GM18873 (cell line): ENCODE results near the gene ATG4C.
"Not testable (repeated sequence)": the region's sequence is repeated elsewhere in the genome, so short reads cannot be mapped to it uniquely, and the experiment has no call there.

ENCODE experiments used
- ATAC-seq: cut with Tn5 transposase; IDR thresholded peaks from one replicate; pipeline ENCODE4 v1.9.1; 2021; ENCODE audit warnings: mild to moderate bottlenecking, moderate library complexity, moderate number of reproducible peaks; ENCODE audit not compliant: unreplicated experiment, low FRiP score

ATG4C gene

GRCh38 chr1:62774006-62774405 is 9.9 kb upstream of the ATG4C start:
- ATAC-seq = no peak

- ATAC-seq = no peak
These were observed 8.8 kb upstream of the ATG4C start for GRCh38 chr1:62774971-62775595.

GRCh38 chr1:62778208-62778607 is 5.7 kb upstream of the ATG4C start:
- ATAC-seq = no peak

GRCh38 chr1:62781841-62782543 is 1.9 kb upstream of the ATG4C start:
- ATAC-seq = no peak

GRCh38 chr1:62782544-62783212 is 1.3 kb upstream of the ATG4C start:
- not testable (repeated sequence) for ATAC-seq

GRCh38 chr1:62784509-62785365 is 805 bp downstream of the ATG4C start:
- ATAC-seq = peak; percentile 12

GRCh38 chr1:62790716-62791115 is 6.8 kb downstream of the ATG4C start:
- ATAC-seq = no peak

GRCh38 chr1:62794053-62794452 is 10.1 kb downstream of the ATG4C start:
- ATAC-seq = no peak

GRCh38 chr1:62796221-62796620 is 12.3 kb downstream of the ATG4C start:
- no peak for ATAC-seq

GRCh38 chr1:62799688-62800087 is 15.8 kb downstream of the ATG4C start:
- no peak for ATAC-seq

- ATAC-seq = peak; percentile 31
These were observed 16.3 kb downstream of the ATG4C start for GRCh38 chr1:62800281-62800680.

GRCh38 chr1:62800825-62801306 is 16.9 kb downstream of the ATG4C start:
- peak; percentile 98 for ATAC-seq

GRCh38 chr1:62809788-62810187 is 25.9 kb downstream of the ATG4C start:
- ATAC-seq = no peak

GRCh38 chr1:62810420-62811274 is 26.7 kb downstream of the ATG4C start:
- ATAC-seq = peak; percentile 90

- no peak for ATAC-seq
These were observed 39.6 kb downstream of the ATG4C start for GRCh38 chr1:62823556-62823955.

- no peak for ATAC-seq
These were observed 43.0 kb downstream of the ATG4C start for GRCh38 chr1:62826901-62827300.

GRCh38 chr1:62827786-62828185 is 43.9 kb downstream of the ATG4C start:
- ATAC-seq = not testable (repeated sequence)

- ATAC-seq = no peak
These were observed 48.3 kb downstream of the ATG4C start for GRCh38 chr1:62832276-62832675.

- ATAC-seq = no peak
These were observed 49.6 kb downstream of the ATG4C start for GRCh38 chr1:62833529-62833928.
